SJCRH30 (cell line): Measurements from ENCODE around the gene ZBTB22. TPM values are rescaled to one million over a fixed set of nuclear protein-coding genes. Genes with fewer than 3 reads are reported as not detected.

Source experiments
- DNase-seq, 2 experiments: peaks; one replicate each; pipeline ENCODE4 v3.0.0-alpha.2; 2015 to 2020
- H3K27ac ChIP-seq: fragments of 250-450 bp; sonication (Bioruptor Pico); 2 replicates; pipeline ENCODE4 v1.5.1; 2020; ENCODE audit warnings: mild to moderate bottlenecking, moderate library complexity
- H3K27me3 ChIP-seq: fragments of 250-450 bp; sonication (Bioruptor Pico); 2 replicates; pipeline ENCODE4 v1.5.1; 2020; ENCODE audit warnings: mild to moderate bottlenecking, moderate library complexity
- H3K36me3 ChIP-seq: fragments of 250-450 bp; sonication (Bioruptor Pico); 2 replicates; pipeline ENCODE4 v1.5.1; 2020; ENCODE audit warnings: mild to moderate bottlenecking, moderate library complexity
- H3K4me1 ChIP-seq: fragments of 250-450 bp; sonication (Bioruptor Pico); 2 replicates; pipeline ENCODE4 v1.5.1; 2020; ENCODE audit warnings: mild to moderate bottlenecking, moderate library complexity
- H3K4me3 ChIP-seq: fragments of 250-450 bp; sonication (Bioruptor Pico); 2 replicates; pipeline ENCODE4 v1.5.1; 2020; ENCODE audit warnings: mild to moderate bottlenecking, moderate library complexity
- H3K9me3 ChIP-seq: fragments of 250-450 bp; sonication (Bioruptor Pico); replicated peaks from 2 replicates; pipeline ENCODE4 v1.5.1; 2020; ENCODE audit warnings: mild to moderate bottlenecking, moderate library complexity
- total RNA-seq: library from RNA; depleted of rRNA; stranded (reverse); fragments of >200 nt; shearing (Covaris generic); gene quantifications from 2 replicates; pipeline ENCODE4 v1.2.3, GENCODE V29; 2014; rRNA removed

ZBTB22 gene
- total RNA-seq, 1 experiment from 2014 or later, result 9.6 TPM

- DNase-seq, result no peak
Measured at GRCh38 chr6:33273129-33273923, 44.2 kb downstream of the ZBTB22 start.

GRCh38 chr6:33272275-33273128 is 45.0 kb downstream of the ZBTB22 start:
- Histone ChIP-seq H3K4me3 (peak overlapping the region; percentile 72), H3K9me3 (no peaks in the 10 kb centered on the region), H3K27me3 (no peaks in the 10 kb centered on the region), H3K4me1 (peaks cover 7% of the 10 kb centered on the region), H3K36me3 (peaks cover 48% of the 10 kb centered on the region), H3K27ac (peak overlapping the region; percentile 84)
- no peak for DNase-seq

More at GRCh38 chr6:33273129-33273923, 44.2 kb downstream of the ZBTB22 start:
- Histone ChIP-seq H3K27ac (peak overlapping the region; percentile 84), H3K27me3 (no peaks in the 10 kb centered on the region), H3K4me1 (peaks cover 7% of the 10 kb centered on the region), H3K4me3 (peak overlapping the region; percentile 72), H3K9me3 (no peaks in the 10 kb centered on the region), H3K36me3 (peaks cover 52% of the 10 kb centered on the region)

- Histone ChIP-seq H3K36me3 (peaks cover 45% of the 10 kb centered on the region), H3K9me3 (no peaks in the 10 kb centered on the region), H3K4me1 (peaks cover 7% of the 10 kb centered on the region), H3K4me3 (peak within 1 kb of the TSS; percentile 72), H3K27me3 (no peaks in the 10 kb centered on the region), H3K27ac (peak within 1 kb of the TSS; percentile 84)
- DNase-seq, result peak; percentile 96 to 99
Measured at GRCh38 chr6:33271468-33272274, 45.9 kb downstream of the ZBTB22 start, which contains the start of the genes RPS18 and VPS52. Gene RPS18 (plus strand): TSS chr6:33272075. CDS start chr6:33272120, 45 bp downstream. Gene VPS52 (minus strand): TSS chr6:33271876. CDS start chr6:33271675, 201 bp downstream.

GRCh38 chr6:33271117-33271467 is 46.5 kb downstream of the ZBTB22 start:
- peaks cover 40% of the 10 kb centered on the region for H3K36me3 ChIP-seq
- DNase-seq, result no peak
- H3K27ac ChIP-seq, result peak overlapping the region; percentile 84
- peaks cover 7% of the 10 kb centered on the region for H3K4me1 ChIP-seq
- H3K27me3 ChIP-seq, result no peaks in the 10 kb centered on the region
- H3K4me3 ChIP-seq, result peak overlapping the region; percentile 72
- no peaks in the 10 kb centered on the region for H3K9me3 ChIP-seq

Other genes with a start within 250 kb of the ZBTB22 start
- gene HLA-DPA1, start 244.1 kb downstream of the ZBTB22 start, total RNA-seq, result not detected in 2 replicates
- not detected in 2 replicates for gene HLA-DPB1, start 241.8 kb downstream of the ZBTB22 start, total RNA-seq
- gene COL11A2, start 125.3 kb downstream of the ZBTB22 start, total RNA-seq, result 3.8 and 4.0 TPM in 2 replicates
- 24.4 and 25.9 TPM in 2 replicates for gene RXRB, start 117.1 kb downstream of the ZBTB22 start, total RNA-seq
- 71.8 and 75.1 TPM in 2 replicates for gene SLC39A7, start 116.9 kb downstream of the ZBTB22 start, total RNA-seq
- 1.0 and 1.5 TPM in 2 replicates for gene HSD17B8, start 113.1 kb downstream of the ZBTB22 start, total RNA-seq
- 14.9 and 16.4 TPM in 2 replicates for gene RING1, start 109.2 kb downstream of the ZBTB22 start, total RNA-seq
- 32.7 and 33.8 TPM in 2 replicates for gene VPS52, start 45.9 kb downstream of the ZBTB22 start, total RNA-seq
- 5,924 and 6,385 TPM in 2 replicates for gene RPS18, start 45.7 kb downstream of the ZBTB22 start, total RNA-seq
- 0.84 and 0.95 TPM in 2 replicates for gene B3GALT4, start 40.6 kb downstream of the ZBTB22 start, total RNA-seq
- gene WDR46, start 28.5 kb downstream of the ZBTB22 start, total RNA-seq, result 54.6 and 61.5 TPM in 2 replicates
- gene PFDN6, start 28.1 kb downstream of the ZBTB22 start, total RNA-seq, result 102 and 104 TPM in 2 replicates
- 14.3 and 20.9 TPM in 2 replicates for gene RGL2, start 18.8 kb downstream of the ZBTB22 start, total RNA-seq
- gene TAPBP, start 3.7 kb downstream of the ZBTB22 start, total RNA-seq, result 15.4 and 16.2 TPM in 2 replicates
- gene DAXX, start 5.2 kb upstream of the ZBTB22 start, total RNA-seq, result 52.9 and 55.2 TPM in 2 replicates
- 80.5 and 84.5 TPM in 2 replicates for gene KIFC1, start 74.1 kb upstream of the ZBTB22 start, total RNA-seq
- gene PHF1, start 93.3 kb upstream of the ZBTB22 start, total RNA-seq, result 21.8 and 25.5 TPM in 2 replicates
- 181 and 210 TPM in 2 replicates for gene CUTA, start 100.4 kb upstream of the ZBTB22 start, total RNA-seq
- 1.8 and 2.5 TPM in 2 replicates for gene SYNGAP1, start 102.3 kb upstream of the ZBTB22 start, total RNA-seq
- gene ZBTB9, start 136.8 kb upstream of the ZBTB22 start, total RNA-seq, result 9.0 and 11.4 TPM in 2 replicates